Endothelial cell (in vitro differentiated cells): ENCODE data around the gene F7. TPM values are rescaled to one million over a fixed set of nuclear protein-coding genes. Genes with fewer than 3 reads are reported as not detected.

Source experiments
- DNase-seq: peaks from one replicate; pipeline ENCODE4 v3.0.0; 2021; ENCODE audit warnings: low spot score
- H3K27ac Mint-ChIP-seq: one replicate; pipeline ENCODE4 v1.8.0; 2021; ENCODE audit warnings: mixed read lengths, inconsistent platforms; ENCODE audit not compliant: unreplicated experiment
- H3K27me3 Mint-ChIP-seq: one replicate; pipeline ENCODE4 v1.8.0; 2021; ENCODE audit warnings: mild to moderate bottlenecking, moderate library complexity, mixed read lengths, inconsistent platforms; ENCODE audit not compliant: unreplicated experiment
- H3K36me3 Mint-ChIP-seq: one replicate; pipeline ENCODE4 v1.8.0; 2021; ENCODE audit warnings: mild to moderate bottlenecking, low read depth, mixed read lengths, inconsistent platforms; ENCODE audit not compliant: unreplicated experiment
- H3K4me1 Mint-ChIP-seq: one replicate; pipeline ENCODE4 v1.8.0; 2021; ENCODE audit warnings: mild to moderate bottlenecking, mixed read lengths, inconsistent platforms; ENCODE audit not compliant: unreplicated experiment
- H3K4me3 Mint-ChIP-seq: one replicate; pipeline ENCODE4 v1.8.0; 2021; ENCODE audit warnings: mild to moderate bottlenecking, mixed read lengths, inconsistent platforms; ENCODE audit not compliant: unreplicated experiment
- H3K9me3 Mint-ChIP-seq: one replicate; pipeline ENCODE4 v1.8.0; 2021; ENCODE audit warnings: mixed read lengths, inconsistent platforms; ENCODE audit not compliant: unreplicated experiment
- total RNA-seq: library from RNA; stranded (reverse); fragmentation: NEBNext Ultra II Directional; extraction: Animal tissue kit (Norgen Biotek cat#: 25700); gene quantifications from one replicate; pipeline ENCODE4 v1.2.1, GENCODE V29; 2021; ENCODE audit not compliant: unreplicated experiment
- TF ChIP-seq, protein P1 (sequence below): fragments of 200-600 bp; sonication (generic); IDR thresholded peaks from one replicate; pipeline ENCODE4 v1.5.0; 2021; ENCODE audit warnings: antibody characterized with exemption; ENCODE audit not compliant: unreplicated experiment

The F7 gene
- total RNA-seq, 1 donor from 2014 or later: not detected

GRCh38 chr13:113138792-113139551 lies 33.4 kb downstream of the F7 start:
- TF ChIP-seq, protein P1, sequence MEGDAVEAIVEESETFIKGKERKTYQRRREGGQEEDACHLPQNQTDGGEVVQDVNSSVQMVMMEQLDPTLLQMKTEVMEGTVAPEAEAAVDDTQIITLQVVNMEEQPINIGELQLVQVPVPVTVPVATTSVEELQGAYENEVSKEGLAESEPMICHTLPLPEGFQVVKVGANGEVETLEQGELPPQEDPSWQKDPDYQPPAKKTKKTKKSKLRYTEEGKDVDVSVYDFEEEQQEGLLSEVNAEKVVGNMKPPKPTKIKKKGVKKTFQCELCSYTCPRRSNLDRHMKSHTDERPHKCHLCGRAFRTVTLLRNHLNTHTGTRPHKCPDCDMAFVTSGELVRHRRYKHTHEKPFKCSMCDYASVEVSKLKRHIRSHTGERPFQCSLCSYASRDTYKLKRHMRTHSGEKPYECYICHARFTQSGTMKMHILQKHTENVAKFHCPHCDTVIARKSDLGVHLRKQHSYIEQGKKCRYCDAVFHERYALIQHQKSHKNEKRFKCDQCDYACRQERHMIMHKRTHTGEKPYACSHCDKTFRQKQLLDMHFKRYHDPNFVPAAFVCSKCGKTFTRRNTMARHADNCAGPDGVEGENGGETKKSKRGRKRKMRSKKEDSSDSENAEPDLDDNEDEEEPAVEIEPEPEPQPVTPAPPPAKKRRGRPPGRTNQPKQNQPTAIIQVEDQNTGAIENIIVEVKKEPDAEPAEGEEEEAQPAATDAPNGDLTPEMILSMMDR: no peak
- no peak for DNase-seq
- no peaks in the 10 kb centered on the region for H3K36me3 Mint-ChIP-seq
- no peaks in the 10 kb centered on the region for H3K27me3 Mint-ChIP-seq
- H3K4me3 Mint-ChIP-seq: no peak overlapping the region
- no peaks in the 10 kb centered on the region for H3K9me3 Mint-ChIP-seq
- no peak overlapping the region for H3K27ac Mint-ChIP-seq
- no peaks in the 10 kb centered on the region for H3K4me1 Mint-ChIP-seq

GRCh38 chr13:113139577-113139976 lies 34.0 kb downstream of the F7 start:
- DNase-seq: no peak
- Mint-ChIP-seq H3K27ac (no peak overlapping the region), H3K4me3 (no peak overlapping the region), H3K27me3 (no peaks in the 10 kb centered on the region), H3K9me3 (no peaks in the 10 kb centered on the region), H3K36me3 (no peaks in the 10 kb centered on the region), H3K4me1 (no peaks in the 10 kb centered on the region)
- TF ChIP-seq, protein P1: no peak

DNA sequence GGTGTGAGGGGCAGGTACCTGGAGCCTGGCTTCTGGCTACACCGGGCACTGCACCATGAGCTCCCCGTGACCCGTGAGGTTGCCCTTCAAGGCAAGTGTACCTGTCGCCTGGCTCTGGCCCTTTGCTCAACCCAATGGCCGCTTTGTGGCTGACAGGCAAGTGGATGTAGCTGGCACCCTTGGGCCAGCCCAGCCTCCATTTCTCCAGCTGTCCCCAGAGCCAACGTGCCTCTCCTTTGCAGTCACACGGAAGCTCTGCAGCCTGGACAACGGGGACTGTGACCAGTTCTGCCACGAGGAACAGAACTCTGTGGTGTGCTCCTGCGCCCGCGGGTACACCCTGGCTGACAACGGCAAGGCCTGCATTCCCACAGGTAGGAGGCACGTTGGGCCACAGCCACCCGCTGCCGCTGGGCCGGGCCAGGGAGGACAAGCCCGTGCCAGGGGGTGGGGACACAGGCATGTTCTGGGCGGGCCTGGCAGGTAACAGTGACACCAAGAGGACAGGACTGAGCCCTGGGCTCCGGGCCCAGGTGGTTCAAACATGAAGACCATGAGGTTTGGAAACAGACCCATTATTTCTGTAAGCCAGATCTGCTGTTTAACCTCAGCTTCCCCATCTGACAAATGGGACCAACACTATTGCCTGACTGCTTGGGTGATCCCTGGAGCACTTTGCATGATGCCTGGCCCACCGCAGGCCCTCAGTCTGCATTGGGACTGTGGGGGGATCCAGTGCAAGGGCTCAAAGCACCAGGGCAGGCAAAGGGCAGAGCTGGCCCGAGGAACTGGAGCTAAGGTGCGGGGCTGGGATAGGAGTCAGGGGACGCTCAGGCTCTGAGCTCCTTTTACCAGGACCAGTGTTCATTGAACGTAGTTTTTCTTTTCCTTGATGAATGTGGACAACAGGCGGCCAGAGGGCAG lies 35.3 kb downstream of the F7 start:
- Mint-ChIP-seq H3K27me3 (peaks cover 2% of the 10 kb centered on the region), H3K4me1 (no peaks in the 10 kb centered on the region), H3K27ac (no peak overlapping the region), H3K9me3 (no peaks in the 10 kb centered on the region), H3K36me3 (no peaks in the 10 kb centered on the region), H3K4me3 (no peak overlapping the region)
- TF ChIP-seq, protein P1: no peak
- no peak for DNase-seq

DNA sequence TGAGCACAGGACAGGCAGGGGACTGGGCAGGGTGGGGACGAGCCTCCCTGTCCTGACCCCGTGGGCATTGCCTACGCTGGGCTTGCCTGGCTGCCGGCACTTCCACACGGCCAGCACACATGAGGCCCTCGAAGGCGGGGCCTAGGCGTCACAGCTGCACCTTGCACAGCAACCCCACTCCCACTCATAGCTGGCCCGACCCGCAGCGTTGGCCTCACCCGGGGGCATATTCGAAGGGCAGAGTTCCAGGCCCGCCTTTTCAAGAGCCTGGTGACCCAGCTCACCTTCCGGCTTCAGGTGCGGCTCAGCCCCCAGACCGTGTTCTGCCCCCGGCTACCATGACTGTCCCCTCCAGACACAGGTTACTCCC lies 36.0 kb downstream of the F7 start:
- Mint-ChIP-seq H3K9me3 (no peaks in the 10 kb centered on the region), H3K4me1 (no peaks in the 10 kb centered on the region), H3K36me3 (no peaks in the 10 kb centered on the region), H3K4me3 (no peak overlapping the region), H3K27me3 (peaks cover 2% of the 10 kb centered on the region), H3K27ac (no peak overlapping the region)
- no peak for DNase-seq
- TF ChIP-seq, protein P1: no peak

DNA sequence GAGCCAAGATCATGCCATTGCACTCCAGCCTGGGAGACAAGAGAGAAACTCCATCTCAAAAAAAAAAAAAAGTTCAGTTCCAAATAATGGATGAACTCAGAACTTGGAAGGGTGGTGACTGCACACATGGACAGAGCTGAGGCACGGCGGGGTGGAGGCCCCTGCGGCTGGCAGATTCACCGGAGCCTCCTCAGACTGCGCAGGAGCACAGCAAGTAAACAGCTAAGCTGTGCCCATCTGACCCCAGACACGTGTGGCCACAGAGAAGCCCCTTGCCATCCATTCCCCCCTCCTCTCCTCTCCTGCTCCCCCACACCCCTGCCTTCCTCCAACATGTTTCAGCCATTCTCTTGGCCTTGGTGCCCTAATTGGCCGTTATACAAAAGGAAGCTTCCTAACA lies 37.3 kb downstream of the F7 start:
- DNase-seq: no peak
- Mint-ChIP-seq H3K4me3 (no peak overlapping the region), H3K27ac (no peak overlapping the region), H3K9me3 (no peaks in the 10 kb centered on the region), H3K4me1 (no peaks in the 10 kb centered on the region), H3K36me3 (no peaks in the 10 kb centered on the region), H3K27me3 (peaks cover 2% of the 10 kb centered on the region)
- TF ChIP-seq, protein P1: no peak
